Hindlimb muscle (tissue), 1 donor: Measurements from ENCODE around the gene KRT28. TPM values are rescaled to one million over a fixed set of nuclear protein-coding genes. Genes with fewer than 3 reads are reported as not detected.
"Not testable (repeated sequence)": the region's sequence is repeated elsewhere in the genome, so short reads cannot be mapped to it uniquely, and the experiment has no call there.

Experiments used
- DNase-seq: peaks from one replicate; pipeline ENCODE4 v3.0.0-alpha.2; 2013
- polyA plus RNA-seq: library from polyadenylated mRNA; unstranded; fragments of 120-200 nt; gene quantifications from one replicate; pipeline ENCODE4 v1.2.1, GENCODE V29; 2013; ENCODE audit not compliant: insufficient read length

KRT28 gene
- polyA plus RNA-seq, 1 donor = not detected

DNA sequence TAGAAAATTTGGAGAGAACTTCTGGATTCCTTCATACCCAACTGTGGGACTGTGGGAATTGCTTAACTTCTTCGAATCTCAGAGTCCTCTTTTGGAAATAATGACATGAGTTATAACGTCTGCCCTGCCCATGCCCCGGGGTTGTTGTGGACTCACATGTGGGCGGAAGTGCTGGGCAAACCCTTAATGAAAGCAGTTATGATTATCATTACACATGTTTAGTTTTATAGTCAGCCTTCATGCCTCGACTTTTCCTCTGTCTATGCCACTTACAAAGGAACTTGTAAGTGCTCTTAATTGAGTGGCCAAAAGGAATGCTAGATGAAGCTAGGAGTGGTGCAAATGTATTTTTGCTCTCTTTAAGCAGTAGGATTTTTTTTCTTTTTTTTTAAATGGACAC lies 21.3 kb downstream of the KRT28 start:
- no peak for DNase-seq

DNA sequence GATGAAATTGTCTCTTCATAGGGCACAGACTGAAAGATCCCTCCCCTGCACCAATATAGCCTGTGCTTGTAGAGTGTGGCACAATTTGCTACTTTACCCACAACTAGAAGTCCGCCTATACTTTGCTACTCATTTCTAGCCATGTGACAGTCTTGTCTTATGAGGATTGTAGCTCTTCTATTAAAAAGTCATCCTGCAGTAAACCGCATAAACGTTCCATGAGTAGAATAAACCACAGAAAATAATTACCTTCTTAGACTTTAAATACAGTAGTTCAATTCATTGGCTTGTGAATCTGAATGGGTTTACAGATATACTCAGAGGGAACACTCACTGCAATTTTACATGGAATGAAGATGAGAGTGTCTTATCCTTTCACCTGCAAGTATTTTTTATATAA lies 21.8 kb downstream of the KRT28 start:
- DNase-seq = no peak

DNA sequence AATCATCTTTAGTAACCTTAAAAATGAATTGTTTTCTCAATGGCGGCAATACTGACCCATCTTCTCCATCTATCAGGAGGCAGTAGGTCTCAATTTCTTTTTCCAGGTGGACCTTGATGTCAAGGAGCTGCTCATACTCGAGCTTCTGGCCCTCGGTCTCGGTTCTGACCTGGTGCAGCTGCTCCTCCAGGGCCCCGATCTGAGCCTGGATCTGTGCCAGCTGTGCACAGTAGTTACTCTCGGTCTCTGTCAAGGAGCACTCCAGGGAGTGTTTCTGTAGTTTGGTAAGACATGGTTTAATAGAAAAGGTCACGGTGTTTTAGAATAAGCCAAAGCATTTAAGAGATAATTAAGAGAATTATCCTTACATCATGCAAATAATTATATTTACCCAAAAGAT lies 22.3 kb downstream of the KRT28 start:
- DNase-seq = no peak

DNA sequence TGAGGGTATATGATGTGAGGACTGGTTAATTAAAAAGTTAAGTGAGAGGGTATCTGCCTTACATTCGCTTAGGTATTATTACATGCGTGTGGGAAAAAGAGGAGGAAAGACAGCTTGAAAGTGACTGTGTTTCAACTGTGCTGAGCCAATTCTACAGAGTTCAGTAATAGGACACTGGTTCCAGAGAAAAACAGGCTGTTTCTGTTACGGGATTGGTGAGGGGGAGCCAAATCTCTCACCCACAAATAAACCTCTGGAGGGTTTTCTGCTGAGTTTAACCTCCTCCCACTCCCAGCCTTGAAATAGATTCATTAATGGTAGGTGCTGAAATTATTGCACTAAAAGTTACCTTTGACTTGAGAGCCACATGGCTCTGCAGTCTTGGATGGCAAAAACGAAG lies 23.8 kb downstream of the KRT28 start:
- DNase-seq = no peak

DNA sequence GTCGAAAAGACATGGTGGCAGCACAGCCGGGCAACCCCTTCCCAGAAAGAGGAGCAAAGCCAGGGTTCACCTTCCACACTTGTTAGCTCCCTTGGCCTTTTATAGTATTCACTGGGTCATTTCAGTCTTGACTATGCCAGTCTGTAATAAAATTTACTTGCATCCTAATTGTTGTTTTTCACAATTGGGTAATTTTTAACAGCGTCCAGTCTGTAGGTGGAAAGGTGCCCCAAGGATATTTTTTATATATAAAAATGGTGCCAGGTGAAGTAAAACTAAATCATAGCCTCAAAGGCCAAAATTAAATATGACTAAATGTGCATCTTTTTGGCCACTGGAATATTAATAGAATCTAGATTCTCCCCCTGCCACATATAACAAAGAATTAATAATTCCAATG lies 27.7 kb downstream of the KRT28 start, which contains the start of gene KRT26:
TSS of gene KRT26 (minus strand) at position 101 of the 400 bp plus-strand sequence. CDS start at position 13, 88 bp downstream.
- no peak for DNase-seq

DNA sequence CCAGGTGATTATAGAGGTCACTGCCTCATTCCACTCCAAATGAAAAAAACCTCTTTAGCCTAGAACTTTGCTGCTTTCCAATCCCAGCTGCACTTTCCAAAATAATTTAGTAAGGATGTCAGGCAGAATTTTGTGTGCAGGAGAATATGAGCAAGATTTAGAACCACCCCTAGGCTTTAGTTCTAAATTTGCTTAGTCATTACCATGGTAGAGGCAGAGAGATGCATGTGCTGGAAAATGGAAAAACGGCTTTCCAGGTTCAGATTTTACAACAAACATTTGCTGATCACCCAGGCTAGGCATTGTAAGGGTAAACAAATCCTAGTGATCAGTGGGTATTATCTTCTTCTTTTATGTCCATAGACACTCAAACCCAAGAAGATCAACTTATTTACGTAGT lies 34.1 kb downstream of the KRT28 start:
- DNase-seq = no peak

DNA sequence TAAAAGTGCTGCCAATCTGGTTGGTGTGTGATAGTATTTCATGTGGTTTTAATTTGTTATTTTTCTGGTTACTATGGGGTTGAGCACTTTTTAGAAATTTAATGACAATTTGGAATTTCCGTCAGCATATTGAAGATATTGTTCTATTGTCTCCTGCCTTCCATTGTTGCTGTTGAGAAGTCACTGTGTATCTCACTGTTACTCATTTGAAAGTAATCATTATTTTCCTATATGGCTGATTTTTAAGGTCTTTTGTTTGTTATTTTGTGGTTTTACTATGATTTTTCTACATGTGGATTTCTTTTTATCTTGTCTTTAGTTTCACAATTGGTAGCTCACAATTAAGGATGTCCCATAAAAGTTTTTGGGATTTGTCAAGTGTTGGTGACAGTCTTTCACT lies 36.0 kb downstream of the KRT28 start:
- DNase-seq = no peak

DNA sequence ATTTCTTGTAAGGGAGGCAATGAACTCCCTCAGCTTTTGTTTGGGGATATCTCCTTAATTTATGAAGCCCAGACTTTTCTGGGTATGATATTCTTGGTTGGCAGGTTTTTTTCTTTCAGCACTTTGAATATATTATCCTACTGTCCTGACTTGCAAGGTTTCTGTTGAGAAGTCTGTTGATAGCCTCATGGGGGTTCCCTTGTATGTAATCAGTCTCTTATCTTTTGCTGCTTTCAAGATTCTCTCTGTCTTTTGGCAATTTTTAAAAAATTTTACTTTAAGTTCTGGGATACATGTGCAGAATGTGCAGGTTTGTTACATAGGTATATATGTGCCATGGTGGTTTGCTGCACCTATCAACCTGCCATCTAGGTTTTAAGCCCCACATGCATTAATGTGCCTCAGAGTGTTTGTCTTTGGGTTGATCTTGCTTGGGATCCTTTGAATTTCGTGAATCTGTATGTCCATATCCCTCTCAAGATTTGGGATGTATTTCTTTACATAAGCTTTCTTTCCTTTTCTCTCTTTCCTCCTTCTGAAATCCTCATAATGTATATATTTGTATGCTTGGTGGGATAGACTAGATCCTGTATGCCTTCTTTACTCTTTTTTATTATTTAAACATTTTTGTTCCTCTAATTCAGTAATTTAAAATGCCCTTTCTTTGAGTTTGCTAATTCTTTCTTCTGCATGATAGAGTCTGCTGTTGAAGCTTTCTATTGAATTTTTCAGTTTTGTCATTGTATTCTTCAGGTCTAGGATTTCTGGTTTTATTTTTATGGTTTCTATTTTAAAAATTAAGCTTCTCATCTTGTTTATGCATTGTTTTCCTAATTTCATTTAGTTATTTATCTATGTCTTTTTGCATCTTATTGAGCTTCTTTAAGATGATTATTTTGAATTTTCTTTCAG lies 39.4 kb downstream of the KRT28 start:
- no peak for DNase-seq

DNA sequence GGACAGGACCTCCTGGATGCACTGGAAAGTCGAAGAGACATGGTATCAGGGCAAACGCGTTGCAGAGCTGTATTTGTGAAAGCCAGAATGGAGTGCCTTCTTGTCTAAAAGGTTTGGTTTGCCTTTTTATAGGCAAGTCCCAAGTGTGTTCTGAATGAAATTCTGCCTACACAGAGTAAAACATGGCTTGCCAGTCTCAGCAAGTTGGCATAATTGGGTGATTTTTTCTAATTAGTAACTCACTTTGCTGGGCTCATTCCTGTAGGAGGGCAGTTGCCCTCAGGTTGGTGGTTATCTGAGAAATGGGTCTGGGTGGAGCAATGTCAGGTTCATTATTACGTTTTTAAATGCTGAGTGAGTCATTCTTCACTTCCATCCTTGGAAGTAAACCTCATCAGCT lies 44.5 kb downstream of the KRT28 start, which contains the start of gene KRT25:
TSS of gene KRT25 (minus strand) at position 101 of the 400 bp plus-strand sequence. CDS start at position 41, 60 bp downstream.
- no peak for DNase-seq

DNA sequence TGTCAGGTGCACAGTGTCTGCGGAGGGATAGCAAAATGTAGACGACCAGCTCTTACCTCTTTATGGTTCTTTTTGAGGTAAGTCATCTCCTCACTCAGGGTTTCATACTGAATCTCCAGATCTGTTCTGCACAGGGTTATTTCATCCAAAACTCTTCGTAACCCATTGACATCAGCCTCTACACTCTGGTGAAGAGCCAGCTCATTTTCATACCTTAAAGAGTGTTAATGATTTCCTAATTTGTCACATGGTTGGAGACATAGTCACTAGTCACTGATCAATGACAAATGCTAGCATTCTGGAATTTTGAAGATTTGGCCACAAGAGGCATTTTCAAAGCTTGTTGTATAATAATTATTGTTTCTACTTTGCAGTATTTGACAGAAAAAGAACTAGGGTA lies 46.0 kb downstream of the KRT28 start:
- DNase-seq = no peak

DNA sequence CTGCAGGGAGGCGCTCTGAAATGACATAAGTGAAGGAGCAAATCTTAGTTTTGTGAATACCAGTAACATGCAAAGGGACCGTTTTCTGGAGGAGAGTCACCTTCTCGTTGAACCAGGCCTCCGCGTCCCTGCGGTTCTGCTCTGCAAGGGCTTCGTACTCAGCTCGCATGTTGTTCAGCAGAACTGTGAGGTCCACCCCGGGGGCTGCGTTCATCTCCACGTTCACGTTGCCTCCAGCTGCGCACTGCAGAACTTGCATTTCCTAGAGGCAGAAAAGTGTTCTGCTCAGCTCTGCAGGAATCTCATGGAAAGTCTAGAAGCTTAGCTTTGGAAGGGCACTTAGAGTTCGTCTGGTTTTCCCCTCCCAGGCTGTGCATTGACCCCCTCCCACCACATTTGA lies 48.7 kb downstream of the KRT28 start:
- DNase-seq = peak; percentile 7

DNA sequence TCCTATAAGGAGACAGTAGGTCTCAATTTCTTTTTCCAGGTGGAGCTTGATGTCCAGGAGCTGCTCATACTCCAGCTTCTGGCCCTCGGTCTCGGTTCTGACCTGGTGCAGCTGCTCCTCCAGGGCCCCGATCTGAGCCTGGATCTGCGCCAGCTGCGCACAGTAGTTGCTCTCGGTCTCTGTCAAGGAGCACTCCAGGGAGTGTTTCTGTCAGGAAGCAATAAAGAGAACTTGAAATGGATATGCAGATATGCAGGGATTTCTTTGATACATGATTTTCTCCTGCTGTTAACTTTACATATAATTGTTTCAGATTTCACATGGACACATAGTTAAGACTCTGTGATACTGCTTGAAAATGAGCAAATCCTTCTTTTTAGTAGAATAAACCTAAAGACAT lies 49.4 kb downstream of the KRT28 start:
- DNase-seq = no peak

DNA sequence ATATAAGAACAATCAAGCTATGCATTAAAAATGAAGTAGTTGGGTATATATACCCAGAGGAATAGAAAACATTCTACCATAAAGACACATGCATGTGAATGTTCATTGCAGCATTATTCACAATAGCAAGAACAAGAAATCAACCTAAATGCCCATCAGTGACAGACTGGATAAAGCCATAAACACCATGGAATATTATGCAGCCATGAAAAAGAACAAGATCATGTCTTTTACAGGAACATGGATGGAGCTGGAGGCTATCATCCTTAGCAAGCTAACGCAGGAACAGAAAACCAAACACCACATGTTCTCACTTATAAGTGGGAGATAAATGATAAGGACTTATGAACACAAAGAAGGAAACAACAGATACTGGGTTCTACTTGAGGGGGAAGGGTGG lies 51.1 kb downstream of the KRT28 start:
- DNase-seq = not testable (repeated sequence)

Other genes with a start within 250 kb of the KRT28 start
- 0.49 TPM for gene CCR7, start 234.5 kb downstream of the KRT28 start, polyA plus RNA-seq
- gene SMARCE1, start 152.1 kb downstream of the KRT28 start, polyA plus RNA-seq = 113 TPM
- gene KRT222, start 134.8 kb downstream of the KRT28 start, polyA plus RNA-seq = 0.08 TPM
- gene KRT24, start 96.2 kb downstream of the KRT28 start, polyA plus RNA-seq = not detected
- 0.19 TPM for gene KRT25, start 44.6 kb downstream of the KRT28 start, polyA plus RNA-seq
- gene KRT26, start 27.8 kb downstream of the KRT28 start, polyA plus RNA-seq = not detected
- gene KRT27, start 17.4 kb downstream of the KRT28 start, polyA plus RNA-seq = not detected
- gene KRT10, start 22.7 kb upstream of the KRT28 start, polyA plus RNA-seq = 61.7 TPM
- 0.31 TPM for gene KRT12, start 67.3 kb upstream of the KRT28 start, polyA plus RNA-seq
- gene KRT20, start 85.3 kb upstream of the KRT28 start, polyA plus RNA-seq = not detected
- 0.23 TPM for gene KRT23, start 137.7 kb upstream of the KRT28 start, polyA plus RNA-seq
- 2.9 TPM for gene KRT39, start 167.0 kb upstream of the KRT28 start, polyA plus RNA-seq
- 3.9 TPM for gene KRT40, start 184.4 kb upstream of the KRT28 start, polyA plus RNA-seq
- not detected for gene KRTAP3-3, start 194.2 kb upstream of the KRT28 start, polyA plus RNA-seq
- gene KRTAP3-2, start 199.9 kb upstream of the KRT28 start, polyA plus RNA-seq = 0.28 TPM
- gene KRTAP3-1, start 209.2 kb upstream of the KRT28 start, polyA plus RNA-seq = not detected
- gene KRTAP1-5, start 227.2 kb upstream of the KRT28 start, polyA plus RNA-seq = not detected
- not detected for gene KRTAP1-4, start 230.2 kb upstream of the KRT28 start, polyA plus RNA-seq
- not detected for gene KRTAP1-3, start 234.9 kb upstream of the KRT28 start, polyA plus RNA-seq
- gene KRTAP1-1, start 241.5 kb upstream of the KRT28 start, polyA plus RNA-seq = not detected
- not detected for gene KRTAP2-1, start 247.4 kb upstream of the KRT28 start, polyA plus RNA-seq